HG02981 (cell line): ENCODE data around the gene OTUD6A.

ENCODE experiments used
- ATAC-seq: cut with Tn5 transposase; IDR thresholded peaks from one replicate; pipeline ENCODE4 v1.9.1; 2021; ENCODE audit warnings: mild to moderate bottlenecking, moderate library complexity; ENCODE audit not compliant: unreplicated experiment

Gene OTUD6A, protein sequence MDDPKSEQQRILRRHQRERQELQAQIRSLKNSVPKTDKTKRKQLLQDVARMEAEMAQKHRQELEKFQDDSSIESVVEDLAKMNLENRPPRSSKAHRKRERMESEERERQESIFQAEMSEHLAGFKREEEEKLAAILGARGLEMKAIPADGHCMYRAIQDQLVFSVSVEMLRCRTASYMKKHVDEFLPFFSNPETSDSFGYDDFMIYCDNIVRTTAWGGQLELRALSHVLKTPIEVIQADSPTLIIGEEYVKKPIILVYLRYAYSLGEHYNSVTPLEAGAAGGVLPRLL

DNA sequence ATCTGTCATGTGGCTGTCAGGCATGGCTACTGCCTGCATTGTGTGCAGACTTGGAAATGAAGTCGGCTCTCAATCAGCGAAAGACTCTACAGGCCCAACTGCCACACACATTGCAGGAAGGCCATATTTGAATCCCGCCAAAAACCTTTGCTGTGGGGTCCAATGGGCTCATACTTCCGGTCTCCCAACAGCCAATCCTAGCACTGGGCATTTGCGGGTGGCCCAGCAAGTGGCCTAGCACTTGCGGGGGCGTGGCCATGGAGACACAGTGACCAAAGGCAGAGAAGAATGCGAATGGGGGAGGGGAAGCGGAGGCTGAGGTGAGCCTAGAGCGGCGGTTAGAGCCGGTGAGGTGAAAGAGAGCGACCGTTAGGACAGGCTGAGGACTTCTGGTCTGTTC lies at the start of gene OTUD6A:
Gene OTUD6A, plus strand, starts transcription at position 382 of the 400 bp plus-strand sequence. CDS start 68 bp downstream, outside the sequence.
- no peak for ATAC-seq

GRCh38 chrX:70012756-70013155 lies 49.5 kb upstream of the OTUD6A start:
- ATAC-seq = no peak

DNA sequence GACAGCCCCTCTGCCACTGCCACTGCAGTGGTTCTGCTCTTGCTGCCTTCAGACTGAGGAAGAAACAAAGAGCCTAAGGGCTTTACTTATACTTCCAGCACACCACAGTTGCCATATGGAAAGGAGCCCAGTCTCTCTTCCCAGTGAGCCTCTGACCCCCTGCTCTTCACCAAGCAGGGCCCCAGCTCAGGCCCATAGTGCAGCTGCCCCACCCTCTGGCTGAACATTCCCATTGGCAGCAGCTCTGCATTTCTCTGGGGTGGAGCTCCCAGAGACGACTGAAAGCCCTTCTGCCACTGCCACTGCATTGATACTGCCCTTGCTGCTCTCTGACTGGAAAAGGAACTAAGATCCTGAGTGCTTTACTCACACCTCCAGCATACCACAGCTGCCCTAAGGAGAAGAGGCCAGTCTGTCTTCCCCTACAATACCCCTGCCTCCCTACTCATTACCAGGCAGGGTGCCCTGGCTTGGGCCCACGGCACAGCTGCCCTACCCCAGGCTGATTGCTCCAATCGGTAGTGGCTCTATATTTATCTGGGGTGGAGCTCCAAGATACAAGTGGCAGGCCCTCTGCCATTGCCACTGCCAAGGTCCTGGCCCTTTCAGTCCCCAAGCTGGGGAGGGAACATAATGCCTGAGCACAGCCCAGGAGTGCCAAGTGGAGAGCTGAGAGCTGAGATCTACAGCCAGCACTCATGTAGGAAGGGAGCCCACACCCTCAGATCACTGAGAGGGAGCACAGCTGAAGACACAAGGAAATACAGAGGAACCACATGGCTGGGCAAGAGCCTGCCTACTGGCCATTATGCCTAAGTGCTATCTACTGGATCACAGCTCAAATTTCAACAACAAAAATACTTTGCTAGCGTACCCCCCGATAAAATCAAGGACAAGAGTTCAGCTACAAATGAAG lies 48.5 kb upstream of the OTUD6A start:
- ATAC-seq = no peak

GRCh38 chrX:70016513-70016912 lies 45.7 kb upstream of the OTUD6A start:
- ATAC-seq = no peak

GRCh38 chrX:70022616-70023015 lies 39.6 kb upstream of the OTUD6A start:
- ATAC-seq = no peak

- no peak for ATAC-seq
Measured at GRCh38 chrX:70025464-70025863, 36.8 kb upstream of the OTUD6A start.

- no peak for ATAC-seq
Measured at GRCh38 chrX:70026112-70026850, 36.0 kb upstream of the OTUD6A start.

- no peak for ATAC-seq
Measured at GRCh38 chrX:70026851-70027200, 35.4 kb upstream of the OTUD6A start.

GRCh38 chrX:70029863-70030262 lies 32.4 kb upstream of the OTUD6A start:
- no peak for ATAC-seq

GRCh38 chrX:70030301-70030767 lies 31.9 kb upstream of the OTUD6A start:
- peak; percentile 70 for ATAC-seq

- no peak for ATAC-seq
Measured at GRCh38 chrX:70032792-70033191, 29.5 kb upstream of the OTUD6A start.

GRCh38 chrX:70033348-70034051 lies 28.8 kb upstream of the OTUD6A start:
- peak; percentile 78 for ATAC-seq

DNA sequence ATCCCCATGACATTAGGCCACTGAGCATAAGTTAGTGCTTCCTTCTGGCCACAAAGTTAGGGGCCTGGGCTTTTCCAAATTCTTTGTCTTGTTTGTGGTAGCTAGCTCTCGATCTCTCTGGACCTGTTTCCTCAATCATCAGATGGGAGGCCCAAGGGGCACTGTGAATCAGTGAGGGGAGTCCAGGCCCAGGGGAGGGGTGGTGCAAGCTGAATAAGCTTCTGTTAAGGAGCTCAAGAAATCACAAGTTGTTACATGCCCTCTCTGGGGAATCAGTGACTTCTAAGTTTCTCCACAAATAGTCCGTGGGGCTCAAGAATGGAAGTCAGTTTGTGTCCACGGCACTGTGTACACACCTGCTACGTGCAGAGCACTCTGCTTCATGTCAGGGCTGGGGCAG lies 27.6 kb upstream of the OTUD6A start:
- no peak for ATAC-seq

DNA sequence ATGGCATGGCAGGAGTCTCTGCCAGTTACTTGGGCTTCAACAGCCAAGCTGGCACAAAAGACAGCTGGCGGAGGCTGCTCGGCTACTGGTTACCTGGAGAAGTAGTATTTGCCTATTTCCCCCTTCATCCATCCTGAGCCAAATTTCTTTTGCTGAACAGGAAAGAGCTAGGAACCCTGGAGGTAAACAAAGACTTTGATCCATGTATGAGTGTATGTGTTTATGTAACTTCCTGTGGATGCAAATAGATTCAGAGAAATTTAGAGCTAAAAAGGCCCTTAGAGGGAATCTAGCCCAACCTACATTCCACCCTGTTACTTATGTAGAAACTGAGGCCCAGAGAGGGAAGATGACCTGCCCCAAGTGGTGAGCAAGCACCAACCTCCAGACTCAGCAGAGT lies 23.7 kb upstream of the OTUD6A start:
- ATAC-seq = no peak

- ATAC-seq = no peak
Measured at GRCh38 chrX:70038951-70039350, 23.3 kb upstream of the OTUD6A start.

DNA sequence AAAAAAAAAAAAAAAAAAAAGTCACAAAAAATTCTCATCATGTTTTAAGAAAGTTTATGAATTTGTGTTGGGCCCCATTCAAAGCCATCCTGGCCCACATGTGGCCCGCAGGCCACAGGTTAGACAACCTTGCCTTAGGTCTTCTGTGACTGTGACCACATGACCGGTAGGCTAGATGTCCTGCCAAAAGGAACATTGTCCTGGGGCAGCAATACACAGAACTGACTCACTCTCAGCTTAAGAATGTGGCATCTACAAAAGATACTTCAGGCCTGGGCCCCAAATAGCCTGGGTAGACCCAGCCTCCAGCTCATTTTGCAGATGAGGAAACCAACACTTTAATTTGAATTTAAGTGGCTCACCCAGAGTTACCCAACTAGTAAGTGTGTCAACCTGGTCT lies 22.5 kb upstream of the OTUD6A start:
- ATAC-seq = no peak

DNA sequence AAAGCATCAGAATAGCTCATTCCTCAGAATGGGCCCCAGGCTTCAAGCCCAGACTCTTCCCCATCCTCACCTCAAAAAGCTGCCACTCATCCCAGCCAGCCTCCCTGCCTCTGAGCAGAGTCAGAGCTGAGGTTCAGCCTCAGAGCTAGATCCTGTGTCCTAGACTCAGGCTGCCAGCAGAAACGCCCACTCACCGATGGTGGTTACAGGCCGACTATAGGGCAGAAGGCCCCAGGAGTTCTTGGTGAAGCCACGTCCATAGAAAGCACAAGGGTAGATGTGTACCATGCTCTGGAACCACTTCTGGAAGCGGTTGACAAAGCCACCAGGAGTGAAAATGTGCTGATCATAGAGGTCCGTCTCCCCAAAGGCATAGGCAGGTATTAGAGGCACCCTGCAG lies 20.3 kb upstream of the OTUD6A start:
- ATAC-seq = no peak

DNA sequence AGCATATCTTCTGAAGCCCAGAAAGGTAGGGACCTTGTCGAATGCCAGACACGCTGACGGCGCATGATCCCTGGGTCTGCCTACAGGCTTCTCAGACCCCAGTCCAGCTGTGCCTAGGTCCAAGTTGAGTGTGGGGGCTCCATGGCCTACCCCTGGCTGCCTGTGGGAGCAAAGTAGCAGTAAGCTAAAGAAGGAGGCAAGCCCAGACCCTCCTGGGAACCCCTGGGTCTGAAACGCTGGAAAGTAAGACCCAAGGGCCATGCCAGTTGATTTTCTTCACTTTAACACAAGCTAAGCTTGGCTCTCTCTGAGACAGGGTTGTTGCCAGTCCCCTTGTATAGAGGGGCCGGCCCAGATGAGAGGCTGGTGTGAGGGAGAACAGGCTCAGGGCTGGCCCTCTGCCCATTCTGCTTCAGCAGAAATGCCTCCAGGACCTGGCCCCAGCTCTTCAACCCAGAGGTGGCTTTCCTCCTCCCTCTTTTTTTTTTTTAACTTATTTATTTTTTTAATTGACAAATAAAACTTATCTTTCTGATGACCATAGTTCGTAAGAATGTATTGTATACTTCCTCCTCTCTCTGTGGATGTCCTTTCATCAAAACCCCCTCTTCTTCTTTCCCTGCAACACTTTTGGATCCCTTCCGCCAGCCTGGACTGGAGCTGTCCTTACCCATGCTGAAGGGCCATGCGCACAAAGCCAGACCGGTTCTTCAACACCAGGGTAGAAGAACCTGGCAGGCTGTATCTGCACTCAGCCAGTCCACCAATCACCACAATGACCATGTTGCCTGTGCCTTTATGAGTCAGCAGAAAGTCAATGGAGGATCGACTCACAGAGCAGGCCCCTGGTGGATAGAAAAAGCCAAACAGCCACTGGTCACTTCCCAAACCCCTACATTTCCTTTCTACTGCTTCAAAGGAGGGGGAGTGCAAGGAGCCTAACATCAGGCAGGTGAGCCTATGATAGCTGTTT lies 19.6 kb upstream of the OTUD6A start:
- ATAC-seq = no peak

GRCh38 chrX:70043685-70044084 lies 18.6 kb upstream of the OTUD6A start:
- ATAC-seq = no peak
